Measurements from ENCODE around the gene ALG10.

The ALG10 gene

DNA sequence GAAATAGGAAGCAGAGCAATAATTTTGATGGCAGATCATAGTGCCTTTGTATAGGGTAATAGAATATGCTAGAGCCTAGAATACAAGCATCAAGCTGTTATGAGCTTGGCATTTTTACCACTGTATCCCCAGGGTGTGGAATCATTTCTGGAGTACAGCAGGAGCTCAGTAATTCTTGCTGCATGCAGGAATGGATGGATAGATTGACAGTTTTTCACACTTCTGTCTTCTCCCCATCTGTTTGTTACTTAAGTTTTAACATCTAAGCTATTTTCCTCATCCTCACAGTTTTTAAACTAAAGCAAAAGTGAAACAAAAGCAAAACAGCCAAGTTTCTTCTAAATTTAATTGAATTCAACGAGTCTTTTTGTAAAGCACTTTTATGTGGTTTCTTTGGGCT is 32.6 kb downstream of the ALG10 start:
- H2AFZ ChIP-seq (ENCODE audit: low read depth, low read length): no peak overlapping the region

More for the DNA sequence above, 32.6 kb downstream of the ALG10 start:
- no peaks in the 10 kb centered on the region for H3K36me3 ChIP-seq (replicated peaks; ENCODE audit: low read depth, low read length)
- no peaks in the 10 kb centered on the region for H3K27me3 ChIP-seq (ENCODE audit: low read depth, low read length)
- no peaks in the 10 kb centered on the region for H3K4me1 ChIP-seq (ENCODE audit: low read length)
- H4K20me1 ChIP-seq (ENCODE audit: insufficient read depth, low read length): no peaks in the 10 kb centered on the region
- no peak overlapping the region for H3K4me3 ChIP-seq (ENCODE audit: low read length)
- H3K4me2 ChIP-seq (ENCODE audit: low read length): no peak overlapping the region
- no peaks in the 10 kb centered on the region for H3K9me3 ChIP-seq (ENCODE audit: insufficient read depth, low read length)
- H3K9ac ChIP-seq (ENCODE audit: low read length): no peak overlapping the region
- no peak overlapping the region for H3K27ac ChIP-seq (ENCODE audit: low read length)
- TF ChIP-seq, protein P1, sequence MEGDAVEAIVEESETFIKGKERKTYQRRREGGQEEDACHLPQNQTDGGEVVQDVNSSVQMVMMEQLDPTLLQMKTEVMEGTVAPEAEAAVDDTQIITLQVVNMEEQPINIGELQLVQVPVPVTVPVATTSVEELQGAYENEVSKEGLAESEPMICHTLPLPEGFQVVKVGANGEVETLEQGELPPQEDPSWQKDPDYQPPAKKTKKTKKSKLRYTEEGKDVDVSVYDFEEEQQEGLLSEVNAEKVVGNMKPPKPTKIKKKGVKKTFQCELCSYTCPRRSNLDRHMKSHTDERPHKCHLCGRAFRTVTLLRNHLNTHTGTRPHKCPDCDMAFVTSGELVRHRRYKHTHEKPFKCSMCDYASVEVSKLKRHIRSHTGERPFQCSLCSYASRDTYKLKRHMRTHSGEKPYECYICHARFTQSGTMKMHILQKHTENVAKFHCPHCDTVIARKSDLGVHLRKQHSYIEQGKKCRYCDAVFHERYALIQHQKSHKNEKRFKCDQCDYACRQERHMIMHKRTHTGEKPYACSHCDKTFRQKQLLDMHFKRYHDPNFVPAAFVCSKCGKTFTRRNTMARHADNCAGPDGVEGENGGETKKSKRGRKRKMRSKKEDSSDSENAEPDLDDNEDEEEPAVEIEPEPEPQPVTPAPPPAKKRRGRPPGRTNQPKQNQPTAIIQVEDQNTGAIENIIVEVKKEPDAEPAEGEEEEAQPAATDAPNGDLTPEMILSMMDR (IDR thresholded peaks at IDR 0.05; ENCODE audit: low read depth, low read length): no peak
- TF ChIP-seq EZH2phosphoT487 (IDR thresholded peaks at IDR 0.05; ENCODE audit: low read depth): no peak
- H3K79me2 ChIP-seq (ENCODE audit: low read length): no peaks in the 10 kb centered on the region
